Panc1 (cell line): ENCODE measurements around the gene CD300LG. TPM values are rescaled to one million over a fixed set of nuclear protein-coding genes. Genes with fewer than 3 reads are reported as not detected.

Source experiments
- total RNA-seq: library from RNA; stranded (reverse); gene quantifications from one replicate; pipeline ENCODE4 v1.2.1, GENCODE V29; 2021; ENCODE audit not compliant: unreplicated experiment

Gene CD300LG
- total RNA-seq, 1 experiment from 2014 or later, result not detected

Other genes starting within 250 kb of the CD300LG start
- gene MEOX1, start 185.3 kb upstream of the CD300LG start, total RNA-seq, result 0.21 TPM
- not detected for gene SOST, start 88.4 kb upstream of the CD300LG start, total RNA-seq
- gene DUSP3, start 68.2 kb upstream of the CD300LG start, total RNA-seq, result 41.6 TPM
- gene CFAP97D1, start 66.7 kb upstream of the CD300LG start, total RNA-seq, result not detected
- gene MPP3, start 14.0 kb upstream of the CD300LG start, total RNA-seq, result 7.1 TPM
- 3.5 TPM for gene MPP2, start 60.4 kb downstream of the CD300LG start, total RNA-seq
- gene PPY, start 95.3 kb downstream of the CD300LG start, total RNA-seq, result not detected
- gene PYY, start 106.8 kb downstream of the CD300LG start, total RNA-seq, result not detected
- gene NAGS, start 157.4 kb downstream of the CD300LG start, total RNA-seq, result 2.7 TPM
- gene TMEM101, start 167.8 kb downstream of the CD300LG start, total RNA-seq, result 32.8 TPM
- gene LSM12, start 219.5 kb downstream of the CD300LG start, total RNA-seq, result 73.0 TPM
- gene G6PC3, start 223.6 kb downstream of the CD300LG start, total RNA-seq, result 42.7 TPM